Measurements from ENCODE around the gene FAM219B. TPM values are rescaled to one million over a fixed set of nuclear protein-coding genes. Genes with fewer than 3 reads are reported as not detected.
"Not testable (repeated sequence)": the region's sequence is repeated elsewhere in the genome, so short reads cannot be mapped to it uniquely, and the experiment has no call there.

The FAM219B gene
- polyA plus RNA-seq, 1 donor: 50.0 TPM

GRCh38 chr15:74903676-74904075 lies 3.0 kb downstream of the FAM219B start:
- no peak for DNase-seq (ENCODE audit: low read depth)

GRCh38 chr15:74902295-74903075 lies 4.2 kb downstream of the FAM219B start:
- no peak for DNase-seq (ENCODE audit: low read depth)

- DNase-seq (ENCODE audit: low read depth): no peak
Observed at GRCh38 chr15:74901612-74902063, 5.0 kb downstream of the FAM219B start.

DNA sequence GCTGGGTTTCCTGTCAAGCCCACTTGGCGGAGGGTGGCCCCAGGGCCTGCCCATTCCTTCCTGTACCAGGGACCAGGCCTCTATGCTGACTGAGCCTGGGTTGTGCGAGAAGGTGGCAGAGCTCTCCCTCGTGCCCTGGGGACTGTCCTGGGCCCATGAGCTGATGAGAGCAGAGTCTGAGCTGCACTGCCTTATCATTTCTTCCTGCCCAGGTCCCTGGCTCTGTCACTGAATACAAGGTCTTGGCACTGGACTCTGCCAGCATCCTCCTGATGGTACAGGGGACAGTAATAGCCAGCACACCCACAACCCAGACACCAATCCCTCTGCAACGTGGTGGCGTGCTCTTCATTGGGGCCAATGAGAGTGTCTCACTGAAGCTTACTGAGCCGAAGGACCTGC lies 9.3 kb downstream of the FAM219B start:
- no peak for DNase-seq (ENCODE audit: low read depth)

GRCh38 chr15:74896316-74896715 lies 10.3 kb downstream of the FAM219B start:
- no peak for DNase-seq (ENCODE audit: low read depth)

DNA sequence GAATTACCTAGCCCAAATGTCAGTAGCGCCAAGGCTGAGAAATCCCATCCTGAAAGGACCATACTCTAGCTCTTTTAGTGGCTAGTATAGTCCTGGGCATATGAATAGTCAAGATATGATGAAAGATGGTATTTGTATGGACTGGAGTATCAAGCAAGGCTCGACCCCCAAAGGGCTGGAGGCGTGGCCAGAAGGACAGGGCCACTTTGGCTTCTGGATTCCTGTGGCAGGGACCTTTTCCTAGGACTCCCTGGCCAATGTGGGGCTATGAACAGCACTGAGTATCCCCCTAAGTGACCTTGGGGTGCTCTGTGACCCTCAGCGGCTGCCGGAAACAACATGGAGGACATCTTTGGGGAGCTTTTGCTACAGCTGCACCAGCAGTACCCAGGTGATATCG lies 10.8 kb downstream of the FAM219B start:
- DNase-seq (ENCODE audit: low read depth): no peak

DNA sequence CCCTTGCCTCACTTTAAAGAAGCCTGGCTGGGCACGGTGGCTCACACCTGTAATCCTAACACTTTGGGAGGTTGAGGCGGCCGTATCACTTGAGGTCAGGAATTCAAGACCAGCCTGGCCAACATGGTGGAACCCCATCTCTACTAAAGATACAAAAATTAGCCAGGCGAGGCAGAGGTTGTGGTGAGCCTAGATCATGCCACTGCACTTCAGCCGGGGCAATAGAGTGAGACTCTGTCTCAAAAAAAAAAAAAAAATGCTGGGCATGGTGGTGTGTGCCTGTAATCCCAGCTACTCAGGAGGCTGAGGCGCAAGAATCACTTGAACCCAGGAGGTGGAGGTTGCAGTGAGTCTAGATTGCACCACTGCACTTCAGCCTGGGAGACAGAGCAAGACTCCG lies 12.3 kb downstream of the FAM219B start:
- DNase-seq (ENCODE audit: low read depth): not testable (repeated sequence)

DNA sequence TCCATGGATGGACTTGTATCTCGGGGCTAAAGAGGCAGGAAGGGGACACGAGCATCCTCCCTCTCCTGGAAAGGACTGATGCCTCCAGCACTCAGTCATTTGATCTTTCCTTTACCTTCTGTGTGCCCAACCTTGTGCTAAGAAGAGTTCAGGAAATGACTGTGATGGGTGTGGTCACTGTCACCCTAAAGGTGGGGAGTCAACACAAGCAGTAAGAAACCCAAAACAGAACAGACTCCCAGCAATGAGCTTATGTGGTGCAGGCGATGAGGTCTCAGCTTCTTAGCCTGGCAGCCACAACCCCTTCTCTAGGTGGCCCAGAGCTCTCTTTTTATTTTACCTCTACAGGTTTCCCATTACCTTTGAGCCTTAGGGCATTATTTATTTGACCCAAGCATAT lies 13.0 kb downstream of the FAM219B start:
- no peak for DNase-seq (ENCODE audit: low read depth)

GRCh38 chr15:74892931-74893330 lies 13.7 kb downstream of the FAM219B start:
- DNase-seq (ENCODE audit: low read depth): no peak

DNA sequence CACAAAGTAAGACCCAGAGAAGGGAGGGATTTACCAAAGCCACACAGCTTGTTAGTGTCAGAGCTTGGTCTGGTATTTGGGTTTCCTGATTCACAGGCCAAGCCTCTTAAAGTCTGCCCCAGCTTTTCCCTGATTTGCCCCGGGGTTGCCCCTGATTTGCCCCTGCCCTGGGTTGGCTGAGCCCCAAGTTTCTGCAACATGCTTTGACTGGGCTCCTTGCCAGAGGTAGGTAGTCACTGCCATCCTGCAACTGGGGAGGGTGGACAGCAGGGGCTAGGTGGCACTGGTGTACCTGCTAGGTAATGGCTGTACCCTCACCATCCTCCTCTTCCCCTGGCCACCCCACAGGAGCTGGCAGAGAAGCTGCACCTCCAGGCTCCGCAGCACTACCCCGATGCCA lies 14.3 kb downstream of the FAM219B start:
- DNase-seq (ENCODE audit: low read depth): no peak

- no peak for DNase-seq (ENCODE audit: low read depth)
Observed at GRCh38 chr15:74891469-74891868, 15.2 kb downstream of the FAM219B start.

GRCh38 chr15:74890665-74890960 lies 16.0 kb downstream of the FAM219B start:
- no peak for DNase-seq (ENCODE audit: low read depth)

DNA sequence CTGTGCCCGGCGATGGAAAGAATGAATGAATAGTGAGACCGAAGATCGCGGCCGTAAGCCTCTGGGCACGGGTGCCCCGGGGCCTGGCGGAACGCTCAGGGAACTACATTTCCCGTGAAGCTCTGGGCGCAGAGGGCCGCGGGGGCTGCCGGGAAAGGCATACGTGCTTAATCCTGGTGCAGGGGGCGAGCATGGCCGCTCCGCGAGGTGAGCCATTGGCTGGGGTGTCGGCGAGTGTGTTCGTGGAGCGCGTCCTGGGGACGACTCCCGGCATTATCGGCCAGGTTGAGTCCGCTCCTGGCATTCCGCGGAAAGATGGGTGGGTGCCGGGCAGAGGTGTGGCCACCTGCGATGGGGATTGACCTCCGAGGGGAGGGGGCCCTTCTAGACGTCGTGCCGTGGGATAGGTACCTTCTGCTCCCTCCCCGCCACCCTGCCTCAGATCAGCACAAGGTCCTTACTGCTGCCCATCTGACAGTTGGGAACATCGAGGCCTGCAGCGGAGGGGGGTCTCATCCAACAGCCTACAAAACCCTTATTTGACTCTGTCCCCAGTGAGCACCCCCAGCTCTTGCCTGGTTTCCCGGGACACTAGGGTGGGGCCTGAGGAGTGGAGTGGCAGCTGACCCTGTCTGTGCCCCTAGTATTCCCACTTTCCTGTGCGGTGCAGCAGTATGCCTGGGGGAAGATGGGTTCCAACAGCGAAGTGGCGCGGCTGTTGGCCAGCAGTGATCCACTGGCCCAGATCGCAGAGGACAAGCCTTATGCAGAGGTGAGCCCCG lies 16.6 kb downstream of the FAM219B start, which contains the start of gene MPI:
MPI (plus strand) TSS at position 160 of the 782 bp plus-strand sequence; CDS start at position 192, 32 bp downstream.
- no peak for DNase-seq (ENCODE audit: low read depth)

GRCh38 chr15:74889390-74889882 lies 17.2 kb downstream of the FAM219B start:
- DNase-seq (ENCODE audit: low read depth): no peak

- DNase-seq (ENCODE audit: low read depth): no peak
Observed at GRCh38 chr15:74888716-74889115, 17.9 kb downstream of the FAM219B start.

DNA sequence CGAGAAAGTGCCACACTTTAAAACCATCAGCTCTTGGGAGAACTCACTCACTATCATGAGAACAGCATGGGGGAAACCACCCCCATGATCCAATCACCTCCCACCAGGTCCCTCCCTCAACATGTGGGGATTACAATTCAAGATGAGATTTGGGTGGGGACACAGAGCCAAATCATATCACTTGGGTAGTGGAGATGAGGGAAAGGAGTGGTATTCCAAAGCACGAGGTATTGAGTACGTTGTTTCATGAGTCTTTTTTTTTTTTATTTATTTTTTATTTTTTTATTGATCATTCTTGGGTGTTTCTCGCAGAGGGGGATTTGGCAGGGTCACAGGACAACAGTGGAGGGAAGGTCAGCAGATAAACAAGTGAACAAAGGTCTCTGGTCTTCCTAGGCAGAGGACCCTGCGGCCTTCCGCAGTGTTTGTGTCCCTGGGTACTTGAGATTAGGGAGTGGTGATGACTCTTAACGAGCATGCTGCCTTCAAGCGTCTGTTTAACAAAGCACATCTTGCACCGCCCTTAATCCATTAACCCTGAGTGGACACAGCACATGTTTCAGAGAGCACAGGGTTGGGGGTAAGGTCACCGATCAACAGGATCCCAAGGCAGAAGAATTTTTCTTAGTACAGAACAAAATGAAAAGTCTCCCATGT lies 19.0 kb downstream of the FAM219B start:
- DNase-seq (ENCODE audit: low read depth): not testable (repeated sequence)

- no peak for DNase-seq (ENCODE audit: low read depth)
Observed at GRCh38 chr15:74885461-74885860, 21.2 kb downstream of the FAM219B start.

GRCh38 chr15:74884428-74885223 lies 22.0 kb downstream of the FAM219B start:
- no peak for DNase-seq (ENCODE audit: low read depth)

- DNase-seq (ENCODE audit: low read depth): no peak
Observed at GRCh38 chr15:74882528-74882927, 24.1 kb downstream of the FAM219B start.

DNA sequence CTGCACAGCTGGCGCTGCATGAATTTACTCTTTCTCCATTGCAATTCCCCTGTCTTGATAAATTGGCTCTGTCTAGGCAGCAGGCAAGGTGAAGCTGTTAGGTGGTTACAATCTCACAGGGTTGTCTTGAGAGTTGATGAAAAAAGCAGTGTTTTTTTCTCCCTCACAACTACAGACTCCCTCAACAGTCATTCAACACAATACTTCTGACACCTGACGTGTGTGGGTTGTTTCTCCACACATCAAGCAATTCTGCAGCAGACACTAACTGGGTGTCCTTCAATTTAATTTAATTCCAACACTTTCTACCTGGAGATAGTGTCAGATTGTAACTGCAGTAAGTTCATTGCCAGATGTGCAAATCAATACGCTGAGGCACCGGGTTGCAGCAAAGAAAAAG lies 28.4 kb downstream of the FAM219B start:
- no peak for DNase-seq (ENCODE audit: low read depth)

DNA sequence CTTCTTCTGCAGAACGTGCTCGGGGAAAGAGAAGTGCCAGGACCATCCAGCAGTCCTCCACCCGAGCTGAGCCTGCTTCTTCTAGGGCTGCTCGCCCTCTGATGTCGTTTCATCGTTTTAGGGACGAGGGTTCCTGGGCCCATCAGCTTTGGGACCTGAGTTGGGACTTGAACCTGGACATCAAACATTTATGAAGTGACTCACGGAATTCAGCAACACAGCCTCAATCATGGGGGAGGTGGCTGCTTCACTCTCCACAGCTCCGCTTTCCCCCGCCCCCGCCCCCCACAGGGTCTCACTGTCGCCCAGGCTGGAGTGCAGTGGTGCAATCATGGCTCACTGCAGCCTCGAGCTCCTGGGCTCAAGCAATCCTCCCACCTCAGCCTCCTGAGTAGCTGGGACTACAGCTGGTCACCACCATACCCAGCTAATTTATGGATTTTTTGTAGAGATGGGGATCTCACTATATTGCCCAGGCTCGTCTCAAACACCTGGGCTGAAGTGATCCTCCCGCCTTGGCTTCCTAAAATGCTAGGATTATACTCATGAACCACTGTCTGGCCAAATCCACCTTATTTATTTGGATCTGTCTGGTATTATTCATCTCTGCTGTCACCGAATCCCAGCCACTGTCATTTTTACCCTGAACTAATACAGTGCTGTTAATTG lies 32.8 kb downstream of the FAM219B start:
- no peak for DNase-seq (ENCODE audit: low read depth)
